Measurements from ENCODE around the gene WASL. TPM values are rescaled to one million over a fixed set of nuclear protein-coding genes. Genes with fewer than 3 reads are reported as not detected.

Gene WASL
- total RNA-seq, 2 donors from 2014 or later = 35.1 to 36.7 TPM

DNA sequence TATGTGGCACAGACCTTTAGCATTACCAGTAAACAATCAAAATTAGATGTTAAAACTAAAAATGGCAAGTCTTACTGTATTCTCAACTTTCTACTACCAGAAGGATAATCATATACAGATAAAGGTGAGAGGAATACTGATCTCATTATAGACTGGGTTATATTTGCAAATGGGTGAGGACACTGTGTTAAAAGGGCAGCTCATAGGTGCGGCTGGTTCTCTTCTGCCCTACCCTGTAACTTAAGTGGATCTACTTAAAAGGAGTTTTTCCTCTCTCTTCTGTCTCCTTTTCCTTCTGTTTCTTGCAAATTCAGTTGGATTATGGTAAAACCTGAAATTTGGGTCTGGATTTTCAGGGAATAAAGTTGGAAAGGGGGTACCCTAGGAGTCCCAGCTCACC is 33.0 kb downstream of the WASL start:
- peaks cover 6% of the 10 kb centered on the region for H3K4me1 ChIP-seq (ENCODE audit: control insufficient read depth, insufficient read depth, low read length)
- H3K27me3 ChIP-seq (ENCODE audit: control insufficient read depth, insufficient read depth, low read length, poor library complexity, severe bottlenecking) = no peaks in the 10 kb centered on the region
- H3K36me3 ChIP-seq (ENCODE audit: control insufficient read depth, insufficient read depth, low read length) = peaks cover 9% of the 10 kb centered on the region
- Mint-ChIP-seq H3K27me3 (ENCODE audit: insufficient read depth) (no peaks in the 10 kb centered on the region), H3K4me1 (peaks cover 19% of the 10 kb centered on the region), H3K4me3 (no peak overlapping the region), H3K27ac (no peak overlapping the region), H3K9me3 (no peaks in the 10 kb centered on the region), H3K36me3 (ENCODE audit: low read depth) (peaks cover 7% of the 10 kb centered on the region)
- H3K27ac ChIP-seq (ENCODE audit: low read depth, low read length) = no peak overlapping the region
- TF ChIP-seq CTCF (conservative IDR thresholded peaks at IDR 0.05) = no peak
- no CpG with 5 or more reads among the region's 1 CpG for WGBS, 2 experiments (ENCODE audit: insufficient coverage in 1 of 2, insufficient read length in 1 of 2)
- no peak overlapping the region for H3K9ac ChIP-seq (ENCODE audit: extremely low read depth, low read length, poor library complexity, severe bottlenecking)
- DNase-seq = no peak
- no peak overlapping the region for H3K4me3 ChIP-seq (ENCODE audit: low read length)
- H3K9me3 ChIP-seq (ENCODE audit: control insufficient read depth, low read length) = peaks cover 8% of the 10 kb centered on the region

- H3K27ac Mint-ChIP-seq = no peak overlapping the region
- H3K27ac ChIP-seq (ENCODE audit: low read depth, low read length) = no peak overlapping the region
- no peak overlapping the region for H3K4me3 Mint-ChIP-seq
- H3K4me1 Mint-ChIP-seq = peaks cover 25% of the 10 kb centered on the region
- H3K27me3 ChIP-seq (ENCODE audit: control insufficient read depth, insufficient read depth, low read length, poor library complexity, severe bottlenecking) = no peaks in the 10 kb centered on the region
- peaks cover 5% of the 10 kb centered on the region for H3K9me3 ChIP-seq (ENCODE audit: control insufficient read depth, low read length)
- H3K36me3 ChIP-seq (ENCODE audit: control insufficient read depth, insufficient read depth, low read length) = peaks cover 9% of the 10 kb centered on the region
- no peaks in the 10 kb centered on the region for H3K9me3 Mint-ChIP-seq
- no peak for TF ChIP-seq CTCF (conservative IDR thresholded peaks at IDR 0.05)
- DNase-seq = no peak
- peaks cover 7% of the 10 kb centered on the region for H3K36me3 Mint-ChIP-seq (ENCODE audit: low read depth)
- H3K4me3 ChIP-seq (ENCODE audit: low read length) = no peak overlapping the region
- no peak overlapping the region for H3K9ac ChIP-seq (ENCODE audit: extremely low read depth, low read length, poor library complexity, severe bottlenecking)
- peaks cover 12% of the 10 kb centered on the region for H3K4me1 ChIP-seq (ENCODE audit: control insufficient read depth, insufficient read depth, low read length)
- H3K27me3 Mint-ChIP-seq (ENCODE audit: insufficient read depth) = no peaks in the 10 kb centered on the region
- 92% methylated on average over 2 of the region's 2 CpGs; no CpG with 5 or more reads in 1 of the 2 experiments for WGBS, 2 experiments (ENCODE audit: insufficient coverage in 1 of 2, insufficient read length in 1 of 2)
These were observed 33.6 kb downstream of the WASL start for GRCh38 chr7:123715198-123715597.

DNA sequence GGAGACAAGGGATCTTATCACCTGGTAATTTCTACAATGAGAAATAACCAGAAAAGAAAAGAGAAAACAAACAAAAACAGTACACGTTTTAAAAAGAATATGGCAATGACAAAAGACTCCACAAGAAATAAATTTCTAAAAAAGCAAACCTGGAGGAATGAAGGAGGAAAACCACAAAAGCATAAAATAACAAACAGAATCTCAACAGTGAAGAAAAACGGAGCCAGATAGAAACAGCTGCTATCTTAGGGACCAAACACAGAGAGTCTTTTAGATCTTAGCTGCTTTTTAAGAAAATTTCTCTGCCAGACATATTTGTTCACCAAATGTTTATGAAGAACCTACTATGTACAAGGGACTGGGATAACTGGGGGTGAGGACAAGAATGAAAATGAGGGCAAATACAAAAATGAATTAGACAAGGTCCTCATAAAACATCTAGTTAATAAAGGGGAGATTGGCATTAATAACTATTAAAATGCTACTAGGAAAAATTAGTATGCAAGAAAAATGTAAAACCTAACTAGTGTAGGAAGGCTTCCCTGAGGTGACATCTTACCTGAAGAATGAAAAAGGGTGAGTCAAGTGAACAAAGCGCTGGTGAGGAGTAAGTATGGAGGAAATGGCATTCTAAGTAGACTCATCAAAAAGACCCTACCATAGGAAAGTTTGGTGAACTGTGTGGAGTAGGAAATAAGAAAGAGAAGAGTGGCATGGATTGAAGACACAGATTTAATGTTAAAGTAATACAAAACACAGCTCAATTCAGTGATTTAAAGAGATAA is 34.3 kb downstream of the WASL start:
- Histone ChIP-seq H3K4me3 (ENCODE audit: low read length) (no peak overlapping the region), H3K27me3 (ENCODE audit: control insufficient read depth, insufficient read depth, low read length, poor library complexity, severe bottlenecking) (no peaks in the 10 kb centered on the region), H3K27ac (ENCODE audit: low read depth, low read length) (no peak overlapping the region), H3K36me3 (ENCODE audit: control insufficient read depth, insufficient read depth, low read length) (peaks cover 9% of the 10 kb centered on the region), H3K4me1 (ENCODE audit: control insufficient read depth, insufficient read depth, low read length) (peaks cover 16% of the 10 kb centered on the region), H3K9me3 (ENCODE audit: control insufficient read depth, low read length) (no peaks in the 10 kb centered on the region), H3K9ac (ENCODE audit: extremely low read depth, low read length, poor library complexity, severe bottlenecking) (no peak overlapping the region)
- H3K9me3 Mint-ChIP-seq = no peaks in the 10 kb centered on the region
- TF ChIP-seq CTCF (conservative IDR thresholded peaks at IDR 0.05) = no peak
- H3K4me1 Mint-ChIP-seq = peaks cover 24% of the 10 kb centered on the region
- H3K27me3 Mint-ChIP-seq (ENCODE audit: insufficient read depth) = no peaks in the 10 kb centered on the region
- peaks cover 6% of the 10 kb centered on the region for H3K36me3 Mint-ChIP-seq (ENCODE audit: low read depth)
- DNase-seq = no peak
- H3K4me3 Mint-ChIP-seq = no peak overlapping the region
- no peak overlapping the region for H3K27ac Mint-ChIP-seq
- 92% methylated on average over 2 to 3 of the region's 3 CpGs for WGBS, 2 experiments (ENCODE audit: insufficient coverage in 1 of 2, insufficient read length in 1 of 2)
